Endothelial cell of umbilical vein (primary cell): Measurements from ENCODE around the gene CARD16.

Experiments
- MYC ChIP-seq: IDR thresholded peaks from one replicate; pipeline ENCODE4 v1.6.1; 2011; ENCODE audit warnings: mild to moderate bottlenecking, low read depth, low read length
- POLR2A ChIP-seq: IDR thresholded peaks from 2 replicates; pipeline ENCODE4 v1.6.1; 2012; ENCODE audit warnings: low read depth, mild to moderate bottlenecking, control low read depth, low read length
- POLR2AphosphoS5 ChIP-seq: IDR thresholded peaks from 2 replicates; pipeline ENCODE4 v1.6.1; 2012; ENCODE audit warnings: low read depth, mild to moderate bottlenecking, control low read depth, low read length, moderate library complexity; ENCODE audit not compliant: insufficient read depth
- TF ChIP-seq, protein P1 (sequence below), 2 donors: IDR thresholded peaks; 1 replicate in 1 of 2; 2 replicates in 1 of 2; pipeline ENCODE4 v1.5.1; 2011; ENCODE audit warnings: low read length in 2 of 2, mild to moderate bottlenecking in 2 of 2, moderate library complexity in 2 of 2, control low read depth in 1 of 2, inconsistent platforms in 1 of 2, low read depth in 1 of 2; ENCODE audit not compliant: insufficient read depth in 1 of 2; ENCODE audit errors: extremely low read depth in 1 of 2
- TF ChIP-seq, protein P2 (sequence below): IDR thresholded peaks from 2 replicates; pipeline ENCODE4 v1.6.1; 2011; ENCODE audit not compliant: insufficient read depth, insufficient read length

DNA sequence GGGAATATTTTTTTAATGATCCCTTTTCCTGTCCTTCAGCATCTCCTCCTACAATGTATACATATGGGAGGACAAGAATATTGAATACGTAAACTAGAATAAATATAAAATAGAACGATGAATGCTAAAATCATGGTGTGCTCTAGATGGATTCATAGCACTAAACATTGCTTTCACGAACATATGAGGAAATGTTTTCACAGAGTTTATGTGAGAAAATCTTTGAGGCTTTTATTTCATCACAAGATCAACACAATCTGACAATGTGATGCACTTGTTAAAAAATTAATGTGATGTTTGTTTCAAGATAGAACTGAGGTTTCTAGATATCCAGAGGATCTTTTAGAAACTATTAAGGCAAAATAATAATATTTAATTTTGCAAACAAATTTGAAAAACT, 3.0 kb downstream of the CARD16 start:
- TF ChIP-seq, protein P1, sequence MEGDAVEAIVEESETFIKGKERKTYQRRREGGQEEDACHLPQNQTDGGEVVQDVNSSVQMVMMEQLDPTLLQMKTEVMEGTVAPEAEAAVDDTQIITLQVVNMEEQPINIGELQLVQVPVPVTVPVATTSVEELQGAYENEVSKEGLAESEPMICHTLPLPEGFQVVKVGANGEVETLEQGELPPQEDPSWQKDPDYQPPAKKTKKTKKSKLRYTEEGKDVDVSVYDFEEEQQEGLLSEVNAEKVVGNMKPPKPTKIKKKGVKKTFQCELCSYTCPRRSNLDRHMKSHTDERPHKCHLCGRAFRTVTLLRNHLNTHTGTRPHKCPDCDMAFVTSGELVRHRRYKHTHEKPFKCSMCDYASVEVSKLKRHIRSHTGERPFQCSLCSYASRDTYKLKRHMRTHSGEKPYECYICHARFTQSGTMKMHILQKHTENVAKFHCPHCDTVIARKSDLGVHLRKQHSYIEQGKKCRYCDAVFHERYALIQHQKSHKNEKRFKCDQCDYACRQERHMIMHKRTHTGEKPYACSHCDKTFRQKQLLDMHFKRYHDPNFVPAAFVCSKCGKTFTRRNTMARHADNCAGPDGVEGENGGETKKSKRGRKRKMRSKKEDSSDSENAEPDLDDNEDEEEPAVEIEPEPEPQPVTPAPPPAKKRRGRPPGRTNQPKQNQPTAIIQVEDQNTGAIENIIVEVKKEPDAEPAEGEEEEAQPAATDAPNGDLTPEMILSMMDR (IDR thresholded peaks at IDR 0.05; ENCODE audit: extremely low read depth in 1 of 2, insufficient read depth in 1 of 2, low read depth in 1 of 2, low read length in 2 of 2): no peak
- TF ChIP-seq POLR2AphosphoS5 (no peak), POLR2A (no peak), MYC (no peak)
- TF ChIP-seq, protein P2, sequence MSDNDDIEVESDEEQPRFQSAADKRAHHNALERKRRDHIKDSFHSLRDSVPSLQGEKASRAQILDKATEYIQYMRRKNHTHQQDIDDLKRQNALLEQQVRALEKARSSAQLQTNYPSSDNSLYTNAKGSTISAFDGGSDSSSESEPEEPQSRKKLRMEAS: no peak
